Activated naive CD8-positive, alpha-beta T cell treated with anti-CD3 and anti-CD28 coated beads, Interleukin-2, amount 50 U/mL, for 24 hours (primary cell): ENCODE results near the gene AGBL2.
"Not testable (repeated sequence)": the region's sequence is repeated elsewhere in the genome, so short reads cannot be mapped to it uniquely, and the experiment has no call there.

ENCODE experiments used
- ATAC-seq: fragments of 150-1000 bp; cut with Tn5 transposase; one replicate; pipeline ENCODE4 v1.10.0; 2021
- DNase-seq: peaks from one replicate; pipeline ENCODE4 v3.0.0; 2021
- H3K27ac Mint-ChIP-seq: one replicate; pipeline ENCODE4 v1.8.0; 2021; ENCODE audit warnings: mild to moderate bottlenecking, mixed read lengths
- H3K27me3 Mint-ChIP-seq: one replicate; pipeline ENCODE4 v1.8.0; 2021; ENCODE audit warnings: mixed read lengths
- H3K36me3 Mint-ChIP-seq: one replicate; pipeline ENCODE4 v1.8.0; 2021; ENCODE audit warnings: low read depth, mixed read lengths
- H3K4me1 Mint-ChIP-seq: one replicate; pipeline ENCODE4 v1.8.0; 2021; ENCODE audit warnings: mixed read lengths
- H3K4me3 Mint-ChIP-seq: one replicate; pipeline ENCODE4 v1.8.0; 2021; ENCODE audit warnings: mild to moderate bottlenecking, moderate library complexity, mixed read lengths
- H3K9me3 Mint-ChIP-seq: one replicate; pipeline ENCODE4 v1.8.0; 2021; ENCODE audit warnings: mixed read lengths

AGBL2 gene

GRCh38 chr11:47716692-47717091 lies 1.5 kb upstream of the AGBL2 start:
- no peaks in the 10 kb centered on the region for H3K27me3 Mint-ChIP-seq
- ATAC-seq (no peak), DNase-seq (no peak)
- H3K36me3 Mint-ChIP-seq = peaks cover 31% of the 10 kb centered on the region
- peak overlapping the region; percentile 16 for H3K27ac Mint-ChIP-seq
- no peaks in the 10 kb centered on the region for H3K9me3 Mint-ChIP-seq
- peaks cover 17% of the 10 kb centered on the region for H3K4me1 Mint-ChIP-seq
- no peak overlapping the region for H3K4me3 Mint-ChIP-seq

DNA sequence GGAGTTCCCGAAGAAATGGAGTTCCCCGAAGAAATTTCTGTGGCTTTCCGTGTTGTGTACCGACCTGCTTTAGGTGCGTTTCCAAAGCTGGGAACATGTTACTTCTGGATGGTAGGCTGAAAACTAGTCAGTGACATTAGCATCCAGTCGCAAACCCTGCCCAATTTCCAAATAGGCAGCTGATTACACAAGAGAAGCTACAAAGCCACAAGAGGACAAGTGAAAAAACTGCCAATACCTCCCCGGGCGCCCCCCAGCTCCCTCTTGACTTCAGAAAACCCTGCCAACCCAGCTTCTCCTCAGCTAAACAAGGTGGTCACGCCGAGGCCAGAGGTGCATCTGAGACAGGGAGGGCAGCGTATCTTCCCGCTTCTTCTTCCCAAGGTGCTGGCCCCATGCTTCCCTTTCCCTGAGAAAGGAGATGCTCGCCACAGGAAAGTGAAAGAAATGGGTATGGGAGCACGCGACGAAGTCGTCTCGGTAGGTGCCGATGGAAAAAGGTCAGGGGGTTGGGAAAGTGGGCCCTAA lies 551 bp downstream of the AGBL2 start:
- ATAC-seq (no peak), DNase-seq (peak; percentile 16)
- Mint-ChIP-seq H3K27ac (peak overlapping the region; percentile 96), H3K9me3 (no peaks in the 10 kb centered on the region), H3K4me3 (peak overlapping the region; percentile 91), H3K36me3 (peaks cover 20% of the 10 kb centered on the region), H3K27me3 (no peaks in the 10 kb centered on the region), H3K4me1 (peaks cover 21% of the 10 kb centered on the region)

GRCh38 chr11:47711816-47712215 lies 3.4 kb downstream of the AGBL2 start:
- H3K27me3 Mint-ChIP-seq = no peaks in the 10 kb centered on the region
- DNase-seq = no peak
- peaks cover 15% of the 10 kb centered on the region for H3K36me3 Mint-ChIP-seq
- H3K9me3 Mint-ChIP-seq = peaks cover 6% of the 10 kb centered on the region
- peaks cover 21% of the 10 kb centered on the region for H3K4me1 Mint-ChIP-seq
- no peak for ATAC-seq
- no peak overlapping the region for H3K27ac Mint-ChIP-seq
- H3K4me3 Mint-ChIP-seq = no peak overlapping the region

DNA sequence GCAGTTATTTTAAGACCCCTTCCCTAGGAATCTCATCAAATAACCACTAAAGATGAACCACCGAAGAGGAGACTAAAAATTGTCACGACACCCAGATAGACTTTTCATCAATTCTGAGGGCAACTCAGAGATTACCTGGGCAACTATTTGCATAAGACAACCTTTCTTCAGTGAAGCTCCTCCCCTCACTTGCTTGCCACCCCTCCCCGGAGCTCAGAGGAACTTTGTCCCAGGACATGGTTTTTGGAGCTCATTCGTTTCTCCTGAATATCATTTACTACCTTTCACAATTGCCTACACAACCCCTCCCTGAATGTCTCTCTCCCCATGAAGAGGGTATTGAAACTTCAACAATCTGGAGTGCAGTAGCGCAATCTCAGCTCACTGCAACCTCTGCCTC lies 3.9 kb downstream of the AGBL2 start:
- H3K36me3 Mint-ChIP-seq = peaks cover 14% of the 10 kb centered on the region
- H3K27me3 Mint-ChIP-seq = no peaks in the 10 kb centered on the region
- peaks cover 21% of the 10 kb centered on the region for H3K4me1 Mint-ChIP-seq
- no peak overlapping the region for H3K27ac Mint-ChIP-seq
- DNase-seq = no peak
- no peak overlapping the region for H3K4me3 Mint-ChIP-seq
- H3K9me3 Mint-ChIP-seq = peaks cover 6% of the 10 kb centered on the region
- ATAC-seq = no peak

DNA sequence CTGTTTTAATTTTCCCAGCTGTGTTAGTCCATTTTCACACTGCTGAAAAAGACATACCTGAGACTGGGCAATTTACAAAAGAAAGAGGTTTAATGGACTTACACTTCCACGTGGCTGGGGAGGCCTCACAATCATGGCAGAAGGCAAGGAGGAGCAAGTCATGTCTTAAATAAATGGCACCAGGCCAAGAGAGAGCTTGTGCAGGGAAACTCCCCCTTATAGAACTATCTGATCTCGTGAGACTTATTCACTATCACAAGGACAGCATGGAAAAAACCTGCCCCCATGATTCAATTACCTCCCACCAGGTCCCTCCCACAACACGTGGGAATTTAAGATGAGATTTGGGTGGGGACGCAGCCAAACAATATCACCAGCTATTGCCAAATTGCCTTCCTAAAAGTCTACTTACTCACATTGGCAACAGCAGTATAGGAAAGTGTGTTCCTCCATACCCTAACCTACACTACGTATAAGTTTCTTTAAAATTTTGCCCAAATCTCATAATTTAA lies 7.8 kb downstream of the AGBL2 start:
- not testable (repeated sequence) for H3K4me3 Mint-ChIP-seq, H3K36me3 Mint-ChIP-seq, DNase-seq, ATAC-seq, H3K27ac Mint-ChIP-seq, H3K4me1 Mint-ChIP-seq, H3K9me3 Mint-ChIP-seq, H3K27me3 Mint-ChIP-seq

DNA sequence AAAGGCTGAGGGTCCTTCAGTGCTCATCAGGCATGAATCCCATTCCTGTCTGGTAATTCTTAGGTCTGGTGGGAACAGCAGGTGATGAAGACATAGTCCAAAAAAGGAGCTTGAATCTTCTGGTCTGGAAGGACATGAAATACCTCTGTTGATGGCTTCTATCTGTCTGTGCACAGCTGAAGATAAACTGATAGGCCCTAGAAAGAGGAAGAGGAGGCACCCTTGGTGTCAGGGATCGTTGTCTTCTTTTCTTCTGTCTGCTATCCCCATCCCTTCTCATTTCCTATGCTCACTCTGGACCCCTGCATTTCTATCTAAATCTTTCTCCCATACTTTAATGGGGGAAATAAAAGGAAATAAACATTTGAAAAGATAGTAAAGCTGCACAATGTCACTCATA lies 9.4 kb downstream of the AGBL2 start:
- DNase-seq (no peak), ATAC-seq (no peak)
- Mint-ChIP-seq H3K27me3 (no peaks in the 10 kb centered on the region), H3K4me1 (peaks cover 4% of the 10 kb centered on the region), H3K27ac (no peak overlapping the region), H3K36me3 (peaks cover 6% of the 10 kb centered on the region), H3K4me3 (no peak overlapping the region), H3K9me3 (peaks cover 6% of the 10 kb centered on the region)

DNA sequence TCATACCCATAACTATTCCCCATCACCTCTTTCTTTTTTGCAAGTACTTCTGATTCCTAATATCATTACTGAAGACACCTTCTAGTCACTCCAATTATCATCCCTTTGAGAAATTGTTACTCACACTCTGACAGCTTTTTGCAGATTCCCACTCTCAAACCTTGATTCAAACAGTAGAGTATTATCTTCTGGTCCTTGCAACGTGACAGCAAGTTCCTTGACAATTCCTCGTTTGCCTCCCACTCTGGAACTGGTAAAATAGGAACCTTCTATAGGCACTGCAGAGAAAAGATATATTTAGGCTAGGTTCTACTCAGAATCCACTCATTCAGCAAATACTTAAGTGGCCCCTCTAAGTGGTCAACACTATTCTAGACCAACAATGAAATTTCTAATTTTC lies 23.2 kb downstream of the AGBL2 start:
- no peak overlapping the region for H3K4me3 Mint-ChIP-seq
- ATAC-seq (no peak), DNase-seq (no peak)
- H3K27ac Mint-ChIP-seq = no peak overlapping the region
- H3K27me3 Mint-ChIP-seq = no peaks in the 10 kb centered on the region
- peaks cover 2% of the 10 kb centered on the region for H3K4me1 Mint-ChIP-seq
- no peaks in the 10 kb centered on the region for H3K9me3 Mint-ChIP-seq
- no peaks in the 10 kb centered on the region for H3K36me3 Mint-ChIP-seq

DNA sequence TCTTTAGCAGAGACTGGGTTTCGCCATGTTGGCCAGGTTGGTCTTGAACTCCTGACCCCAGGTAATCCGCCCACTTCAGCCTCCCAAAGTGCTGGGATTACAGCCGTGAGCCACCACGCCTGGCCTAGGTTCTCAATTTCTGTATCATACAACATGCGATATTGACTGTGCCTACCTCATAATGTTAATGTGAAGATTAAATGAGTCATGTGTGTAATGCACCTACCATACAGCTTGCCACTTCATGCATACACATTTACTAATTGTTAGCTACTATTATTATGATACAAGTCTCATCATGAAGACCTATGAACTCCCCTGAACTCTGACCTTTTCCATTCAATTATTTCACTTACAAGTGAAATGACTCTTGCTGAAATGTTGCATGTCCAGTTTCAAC lies 25.7 kb downstream of the AGBL2 start:
- no peak for ATAC-seq
- no peaks in the 10 kb centered on the region for H3K27me3 Mint-ChIP-seq
- H3K27ac Mint-ChIP-seq = no peak overlapping the region
- no peaks in the 10 kb centered on the region for H3K36me3 Mint-ChIP-seq
- H3K4me3 Mint-ChIP-seq = no peak overlapping the region
- peaks cover 2% of the 10 kb centered on the region for H3K4me1 Mint-ChIP-seq
- H3K9me3 Mint-ChIP-seq = no peaks in the 10 kb centered on the region
- DNase-seq = no peak

GRCh38 chr11:47688991-47689390 lies 26.2 kb downstream of the AGBL2 start:
- no peaks in the 10 kb centered on the region for H3K27me3 Mint-ChIP-seq
- no peak for ATAC-seq
- H3K4me1 Mint-ChIP-seq = peaks cover 2% of the 10 kb centered on the region
- H3K27ac Mint-ChIP-seq = no peak overlapping the region
- H3K4me3 Mint-ChIP-seq = no peak overlapping the region
- no peaks in the 10 kb centered on the region for H3K9me3 Mint-ChIP-seq
- no peaks in the 10 kb centered on the region for H3K36me3 Mint-ChIP-seq
- no peak for DNase-seq

GRCh38 chr11:47688111-47688510 lies 27.1 kb downstream of the AGBL2 start:
- no peaks in the 10 kb centered on the region for H3K36me3 Mint-ChIP-seq
- no peaks in the 10 kb centered on the region for H3K27me3 Mint-ChIP-seq
- peaks cover 1% of the 10 kb centered on the region for H3K4me1 Mint-ChIP-seq
- no peaks in the 10 kb centered on the region for H3K9me3 Mint-ChIP-seq
- no peak overlapping the region for H3K27ac Mint-ChIP-seq
- DNase-seq (no peak), ATAC-seq (no peak)
- no peak overlapping the region for H3K4me3 Mint-ChIP-seq

GRCh38 chr11:47686704-47687103 lies 28.5 kb downstream of the AGBL2 start:
- H3K27me3 Mint-ChIP-seq, DNase-seq, ATAC-seq, H3K4me3 Mint-ChIP-seq, H3K27ac Mint-ChIP-seq, H3K4me1 Mint-ChIP-seq, H3K36me3 Mint-ChIP-seq, H3K9me3 Mint-ChIP-seq: not testable (repeated sequence)

GRCh38 chr11:47686151-47686550 lies 29.0 kb downstream of the AGBL2 start:
- H3K27me3 Mint-ChIP-seq = no peaks in the 10 kb centered on the region
- no peaks in the 10 kb centered on the region for H3K36me3 Mint-ChIP-seq
- H3K9me3 Mint-ChIP-seq = no peaks in the 10 kb centered on the region
- H3K4me3 Mint-ChIP-seq = no peak overlapping the region
- H3K4me1 Mint-ChIP-seq = no peaks in the 10 kb centered on the region
- ATAC-seq = no peak
- H3K27ac Mint-ChIP-seq = no peak overlapping the region
- DNase-seq = no peak

DNA sequence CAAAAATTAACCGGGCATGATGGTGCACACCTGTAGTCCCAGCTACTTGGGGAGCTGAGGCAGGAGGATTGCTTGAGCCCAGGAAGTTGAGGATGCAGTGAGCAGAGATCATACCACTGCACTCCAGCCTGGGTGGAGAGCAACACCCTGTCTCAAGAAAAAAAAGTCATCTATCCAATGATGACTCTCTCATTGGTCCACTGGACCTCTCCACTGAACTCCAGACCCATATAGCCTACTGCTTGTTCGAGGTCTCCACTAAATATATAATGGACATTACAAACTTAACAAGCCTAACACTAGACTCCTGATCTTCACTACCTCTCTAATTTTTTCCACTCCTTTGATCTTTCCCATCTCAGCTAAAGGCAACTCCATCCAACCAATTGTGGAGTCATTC lies 39.3 kb downstream of the AGBL2 start:
- ATAC-seq (no peak), DNase-seq (no peak)
- Mint-ChIP-seq H3K4me1 (no peaks in the 10 kb centered on the region), H3K27ac (no peak overlapping the region), H3K36me3 (no peaks in the 10 kb centered on the region), H3K27me3 (no peaks in the 10 kb centered on the region), H3K9me3 (no peaks in the 10 kb centered on the region), H3K4me3 (no peak overlapping the region)

DNA sequence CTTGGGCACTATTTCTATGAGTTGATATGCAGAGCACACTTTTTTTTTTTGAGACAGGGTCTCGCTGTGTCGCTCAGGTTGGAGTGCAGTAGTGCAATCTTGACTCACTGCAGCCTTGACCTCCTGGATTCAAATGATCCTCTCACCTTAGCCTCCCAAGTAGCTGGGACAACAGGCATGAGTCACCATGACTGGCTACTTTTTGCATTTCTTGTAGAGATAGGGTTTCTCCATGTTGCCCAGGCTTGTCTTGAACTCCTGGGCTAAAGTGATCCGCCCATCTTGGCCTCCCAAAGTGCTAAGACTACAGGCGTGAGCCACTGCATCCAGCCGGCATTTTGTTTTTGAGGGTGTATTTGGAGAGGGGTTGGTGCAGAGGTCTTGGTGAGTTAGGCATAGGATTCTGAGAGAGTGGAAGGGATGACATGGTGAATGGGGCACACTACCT lies 42.9 kb downstream of the AGBL2 start:
- Mint-ChIP-seq H3K9me3 (no peaks in the 10 kb centered on the region), H3K36me3 (no peaks in the 10 kb centered on the region), H3K27ac (no peak overlapping the region), H3K4me1 (no peaks in the 10 kb centered on the region), H3K4me3 (no peak overlapping the region), H3K27me3 (no peaks in the 10 kb centered on the region)
- ATAC-seq (no peak), DNase-seq (no peak)

GRCh38 chr11:47669856-47670255 lies 45.3 kb downstream of the AGBL2 start:
- ATAC-seq = no peak
- H3K9me3 Mint-ChIP-seq = no peaks in the 10 kb centered on the region
- no peak overlapping the region for H3K27ac Mint-ChIP-seq
- no peak for DNase-seq
- H3K27me3 Mint-ChIP-seq = no peaks in the 10 kb centered on the region
- H3K4me3 Mint-ChIP-seq = no peak overlapping the region
- H3K4me1 Mint-ChIP-seq = peaks cover 3% of the 10 kb centered on the region
- peaks cover 2% of the 10 kb centered on the region for H3K36me3 Mint-ChIP-seq

DNA sequence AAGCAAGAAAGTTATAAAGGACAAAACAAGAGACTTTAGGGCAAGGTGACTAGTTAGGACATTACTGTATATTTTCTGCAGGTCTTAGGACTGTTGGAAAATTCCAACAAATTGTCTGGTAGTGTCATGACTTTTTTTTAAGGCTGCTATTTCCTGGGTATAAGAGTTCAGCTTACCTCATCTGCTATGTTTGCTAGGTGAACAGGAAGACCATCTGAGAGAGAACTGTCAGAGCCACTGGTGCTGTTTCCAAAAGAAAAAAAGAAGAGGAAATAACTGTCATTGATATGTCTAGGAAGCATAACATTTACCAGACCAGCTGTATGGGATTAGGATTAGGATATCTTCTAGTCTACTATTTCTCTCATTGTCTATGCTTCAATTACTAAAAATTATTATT lies 46.5 kb downstream of the AGBL2 start:
- H3K36me3 Mint-ChIP-seq = peaks cover 2% of the 10 kb centered on the region
- no peak for DNase-seq

More for the DNA sequence above, 46.5 kb downstream of the AGBL2 start:
- ATAC-seq = no peak
- Mint-ChIP-seq H3K4me1 (peaks cover 10% of the 10 kb centered on the region), H3K4me3 (no peak overlapping the region), H3K27me3 (no peaks in the 10 kb centered on the region), H3K9me3 (no peaks in the 10 kb centered on the region), H3K27ac (no peak overlapping the region)
